Measurements from ENCODE around the gene WFDC2. TPM values are rescaled to one million over a fixed set of nuclear protein-coding genes. Genes with fewer than 3 reads are reported as not detected.

Gene WFDC2
- total and polyA plus RNA-seq, 2 of the 8 experiments (the other 6 are each of a cell fraction or from before 2014, with no cell fraction given): 77.9 to 137 TPM

DNA sequence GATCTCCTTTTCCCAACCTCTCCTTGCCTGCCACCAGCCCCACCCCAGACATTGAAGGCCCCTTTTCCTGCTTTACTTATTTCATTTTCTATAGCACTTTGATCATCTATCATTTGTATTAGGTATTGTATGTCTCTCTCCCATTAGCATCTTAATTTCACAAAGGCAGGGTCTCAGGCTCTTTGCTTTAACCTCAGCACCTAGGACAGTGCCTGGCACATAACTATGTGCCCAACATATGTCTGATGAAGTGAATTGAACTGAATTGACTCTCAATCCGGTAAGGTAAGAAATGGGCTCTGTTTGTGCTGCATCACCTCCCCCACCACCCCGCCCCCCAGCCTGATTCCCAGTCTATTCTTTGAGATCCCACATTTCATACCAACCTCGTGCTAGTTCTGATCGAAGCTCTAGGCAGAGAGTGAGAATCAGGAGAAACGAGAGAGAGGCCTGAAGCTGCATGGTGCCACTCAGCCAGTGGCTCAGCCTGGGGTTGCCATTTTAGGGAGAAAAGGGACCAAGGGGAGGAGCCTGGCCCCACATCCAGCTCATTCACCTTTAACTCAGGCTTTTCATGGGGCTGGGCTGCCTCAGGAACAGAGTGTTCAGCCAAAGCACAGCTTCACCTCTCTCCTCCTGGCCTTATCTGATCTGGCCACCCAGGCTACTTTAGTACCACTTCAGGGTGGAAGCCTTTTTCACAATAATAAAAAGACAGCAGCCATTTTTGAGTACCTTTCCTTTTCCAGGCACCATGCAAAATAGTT, 45.8 kb downstream of the WFDC2 start, which contains the start of gene SPINT3:
SPINT3 (minus strand) TSS at position 476 of the 767 bp plus-strand sequence; CDS start at position 462, 14 bp downstream.
- no peaks in the 10 kb centered on the region for H3K23me2 ChIP-seq (ENCODE audit: low read depth, low read length)
- H3K27ac ChIP-seq (ENCODE audit: low read depth, low read length): no peak within 1 kb of the TSS
- H2BK15ac ChIP-seq (ENCODE audit: low read length): no peak within 1 kb of the TSS
- no peak within 1 kb of the TSS for H2AFZ ChIP-seq (ENCODE audit: low read length)
- no peaks in the 10 kb centered on the region for H3K4me1 ChIP-seq (replicated peaks in 1 of 4; ENCODE audit: control insufficient read depth in 3 of 4, insufficient read depth in 4 of 4, low read length in 3 of 4)
- no peaks in the 10 kb centered on the region for H4K20me1 ChIP-seq (replicated peaks in 1 of 2; ENCODE audit: control insufficient read depth in 1 of 2, insufficient read depth in 2 of 2, low read length in 2 of 2)
- H3K23ac ChIP-seq (ENCODE audit: insufficient read length): no peak within 1 kb of the TSS
- WGBS, 2 experiments (ENCODE audit: extremely low coverage in 1 of 2, insufficient coverage in 1 of 2, insufficient read length in 1 of 2, insufficient replicate concordance in 2 of 2, low coverage in 1 of 2, low lambda C conversion rate in 2 of 2, missing lambda C conversion rate in 1 of 2): 68% methylated on average over 5 of the region's 5 CpGs; no CpG with 5 or more reads in 1 of the 2 experiments
- H3K14ac ChIP-seq (ENCODE audit: insufficient read length): no peak within 1 kb of the TSS
- no peak within 1 kb of the TSS for H3K4me2 ChIP-seq (ENCODE audit: insufficient read depth in 1 of 2, low read depth in 2 of 2, low read length in 2 of 2)
- H4K8ac ChIP-seq (ENCODE audit: extremely low read depth, insufficient read depth, low read length): no peak within 1 kb of the TSS
- H2BK5ac ChIP-seq (ENCODE audit: low read depth, low read length): no peak within 1 kb of the TSS
- ChIA-PET CTCF (ENCODE audit: partially characterized antibody) (interaction anchor here (1.2 to 1.9 kb wide), 5 partner anchors 17 to 284 kb away, joined by 3 to 9 read pairs (median 5); partner anchors contain the start of gene WFDC6), POLR2A (ENCODE audit: partially characterized antibody) (interaction anchor here (0.7 kb wide), 1 partner anchor 343 kb away, joined by 3 read pairs; no protein-coding TSS in a partner anchor)
- no peak within 1 kb of the TSS for H3K4me3 ChIP-seq (ENCODE audit: extremely low read depth in 1 of 4, insufficient read depth in 2 of 4, low read depth in 3 of 4, low read length in 4 of 4)
- no peak within 1 kb of the TSS for H4K91ac ChIP-seq (replicated peaks; ENCODE audit: insufficient read length, low read length)
- DNase-seq (ENCODE audit: low read depth in 1 of 2, low spot score in 2 of 2) (no peak), FAIRE-seq (no peak)
- no peak within 1 kb of the TSS for H2BK120ac ChIP-seq (replicated peaks; ENCODE audit: low read depth, low read length)
- no peak within 1 kb of the TSS for H2BK20ac ChIP-seq (ENCODE audit: low read length)
- no peak within 1 kb of the TSS for H2AK5ac ChIP-seq (ENCODE audit: low read depth, low read length)
- no peak within 1 kb of the TSS for H4K5ac ChIP-seq (ENCODE audit: insufficient read length, low read depth, low read length)
- H3K79me2 ChIP-seq (ENCODE audit: control insufficient read depth in 1 of 2, insufficient read depth in 2 of 2, low read length in 2 of 2): no peaks in the 10 kb centered on the region
- no peak within 1 kb of the TSS for H3K4ac ChIP-seq (replicated peaks; ENCODE audit: insufficient read length, low read depth, low read length)
- no peak within 1 kb of the TSS for H3K18ac ChIP-seq (ENCODE audit: extremely low read depth, low read length)
- no peaks in the 10 kb centered on the region for H3K27me3 ChIP-seq (replicated peaks in 1 of 4; ENCODE audit: control insufficient read depth in 3 of 4, extremely low read depth in 1 of 4, insufficient read depth in 3 of 4, low read length in 3 of 4)
- no peak within 1 kb of the TSS for H2BK12ac ChIP-seq (ENCODE audit: low read depth, low read length)
- H3K56ac ChIP-seq (replicated peaks; ENCODE audit: insufficient read length, low read depth, low read length): no peak within 1 kb of the TSS
- no peak within 1 kb of the TSS for H3K9ac ChIP-seq (replicated peaks in 1 of 4; ENCODE audit: extremely low read depth in 1 of 4, low read depth in 3 of 4, low read length in 3 of 4)
- H3K36me3 ChIP-seq (ENCODE audit: control insufficient read depth in 2 of 4, insufficient read depth in 4 of 4, low read length in 3 of 4): no peaks in the 10 kb centered on the region
- H3K9me3 ChIP-seq (ENCODE audit: insufficient read depth in 2 of 2, low read depth in 1 of 2, low read length in 1 of 2): no peaks in the 10 kb centered on the region
- H3K79me1 ChIP-seq (ENCODE audit: low read depth, low read length): no peaks in the 10 kb centered on the region
- TF ChIP-seq JUND (IDR thresholded peaks at IDR 0.05; ENCODE audit: low read length) (no peak), NANOG (IDR thresholded peaks at IDR 0.05; ENCODE audit: insufficient read depth, low read depth, low read length, poor library complexity, severe bottlenecking) (no peak), SP4 (IDR thresholded peaks at IDR 0.05; ENCODE audit: low read length) (no peak), BCL11A (IDR thresholded peaks at IDR 0.05; ENCODE audit: low read depth in 2 of 2, low read length in 2 of 2) (no peak), TAF7 (optimal IDR thresholded peaks at IDR 0.05; ENCODE audit: borderline replicate concordance, low read depth, low read length) (no peak), TEAD4 (IDR thresholded peaks at IDR 0.05; ENCODE audit: low read depth, low read length) (no peak), ASH2L (IDR thresholded peaks at IDR 0.05; ENCODE audit: low read length) (no peak), YY1 (IDR thresholded peaks at IDR 0.05; ENCODE audit: low read depth, low read length) (no peak)

All from H1 (cell line).